BLaER1 treated with 17β-estradiol and CSF1 and Interleukin-3, amounts not matched to agents 10 nM and 100 nM (cell line): ENCODE measurements around the gene ZNF488.

Experiments
- H3K27ac ChIP-seq, 11 experiments: shearing (Covaris generic); formaldehyde crosslinking; 2 replicates each; pipeline ENCODE4 v1.8.1; 2022
- H3K27me3 ChIP-seq, 11 experiments: shearing (Covaris generic); formaldehyde crosslinking; 2 replicates each; pipeline ENCODE4 v1.8.1; 2022
- H3K36me3 ChIP-seq, 11 experiments: shearing (Covaris generic); formaldehyde crosslinking; 2 replicates each; pipeline ENCODE4 v1.8.1; 2022
- H3K4me1 ChIP-seq, 10 experiments: shearing (Covaris generic); formaldehyde crosslinking; 2 replicates each; pipeline ENCODE4 v1.8.1; 2022
- H3K4me2 ChIP-seq, 11 experiments: shearing (Covaris generic); formaldehyde crosslinking; 2 replicates each; pipeline ENCODE4 v1.8.1; 2022
- H3K4me3 ChIP-seq, 10 experiments: shearing (Covaris generic); formaldehyde crosslinking; 2 replicates each; pipeline ENCODE4 v1.8.1; 2022
- H3K9ac ChIP-seq, 11 experiments: shearing (Covaris generic); formaldehyde crosslinking; 2 replicates each; pipeline ENCODE4 v1.8.1; 2022
- H3K9me3 ChIP-seq, 11 experiments: shearing (Covaris generic); formaldehyde crosslinking; replicated peaks in 1 of 11; 2 replicates each; pipeline ENCODE4 v1.8.1; 2022
- H4K20me1 ChIP-seq, 11 experiments: shearing (Covaris generic); formaldehyde crosslinking; 2 replicates each; pipeline ENCODE4 v1.8.1; 2022
- Cebpa-rat ChIP-seq, 11 experiments: shearing (Covaris generic); IDR thresholded peaks; 2 replicates each; pipeline ENCODE4 v1.8.1; 2022

ZNF488 gene

GRCh38 chr10:47365431-47366180 lies 18.5 kb downstream of the ZNF488 start:
- H3K9me3 ChIP-seq, result no peaks in the 10 kb centered on the region
- TF ChIP-seq Cebpa-rat (IDR thresholded peaks at IDR 0.05), result no peak
- H3K4me1 ChIP-seq, result peaks cover 0 to 33% (median 15%) of the 10 kb centered on the region in 10 experiments; a peak in 12 of 20 replicates
- H3K9ac ChIP-seq, result no peak overlapping the region
- no peaks in the 10 kb centered on the region for H3K36me3 ChIP-seq
- no peak overlapping the region for H3K4me2 ChIP-seq
- no peaks in the 10 kb centered on the region for H3K27me3 ChIP-seq
- H3K4me3 ChIP-seq, result no peak overlapping the region
- H4K20me1 ChIP-seq, result no peaks in the 10 kb centered on the region
- H3K27ac ChIP-seq, result no peak overlapping the region

DNA sequence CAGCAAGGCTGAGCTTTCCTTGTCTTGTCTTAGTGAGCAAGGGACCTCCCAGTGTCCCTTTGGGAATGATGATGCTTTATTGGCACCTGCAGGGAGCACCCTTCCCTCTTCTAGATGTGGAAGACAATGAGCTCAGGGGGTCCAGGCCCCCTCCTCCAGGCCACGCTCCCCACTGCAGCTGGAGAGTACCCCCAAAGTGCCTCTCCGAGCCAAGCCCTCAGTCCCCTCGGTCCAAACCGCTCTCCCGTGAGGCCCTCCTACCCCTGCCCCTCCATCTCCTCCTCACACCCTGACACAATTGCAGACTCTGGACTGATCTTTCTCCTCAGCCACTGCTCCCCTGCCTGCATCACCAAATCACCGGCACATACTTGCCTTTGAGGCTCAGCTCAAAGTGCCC lies 19.2 kb downstream of the ZNF488 start:
- no peak overlapping the region for H3K27ac ChIP-seq
- TF ChIP-seq Cebpa-rat (IDR thresholded peaks at IDR 0.05), result no peak
- H3K9ac ChIP-seq, result no peak overlapping the region
- peaks cover 0 to 32% (median 17%) of the 10 kb centered on the region in 10 experiments; a peak in 13 of 20 replicates for H3K4me1 ChIP-seq
- H3K4me3 ChIP-seq, result no peak overlapping the region
- no peak overlapping the region for H3K4me2 ChIP-seq
- no peaks in the 10 kb centered on the region for H3K27me3 ChIP-seq
- H3K9me3 ChIP-seq, result no peaks in the 10 kb centered on the region
- H4K20me1 ChIP-seq, result no peaks in the 10 kb centered on the region
- no peaks in the 10 kb centered on the region for H3K36me3 ChIP-seq

GRCh38 chr10:47364366-47364765 lies 19.7 kb downstream of the ZNF488 start:
- H3K4me2 ChIP-seq, result no peak overlapping the region
- no peak overlapping the region for H3K9ac ChIP-seq
- no peaks in the 10 kb centered on the region for H3K9me3 ChIP-seq
- no peak overlapping the region for H3K4me3 ChIP-seq
- no peak for TF ChIP-seq Cebpa-rat (IDR thresholded peaks at IDR 0.05)
- no peak overlapping the region for H3K27ac ChIP-seq
- no peaks in the 10 kb centered on the region for H3K27me3 ChIP-seq
- no peaks in the 10 kb centered on the region for H3K36me3 ChIP-seq
- no peaks in the 10 kb centered on the region for H4K20me1 ChIP-seq
- peaks cover 0 to 30% (median 17%) of the 10 kb centered on the region in 10 experiments; a peak in 13 of 20 replicates for H3K4me1 ChIP-seq

GRCh38 chr10:47363781-47364180 lies 20.3 kb downstream of the ZNF488 start:
- Histone ChIP-seq H4K20me1 (no peaks in the 10 kb centered on the region), H3K27ac (no peak overlapping the region), H3K27me3 (no peaks in the 10 kb centered on the region), H3K9ac (no peak overlapping the region), H3K36me3 (no peaks in the 10 kb centered on the region), H3K4me2 (no peak overlapping the region), H3K9me3 (no peaks in the 10 kb centered on the region), H3K4me1 (peaks cover 0 to 26% (median 17%) of the 10 kb centered on the region in 10 experiments; a peak in 13 of 20 replicates), H3K4me3 (no peak overlapping the region)
- TF ChIP-seq Cebpa-rat (IDR thresholded peaks at IDR 0.05), result no peak

DNA sequence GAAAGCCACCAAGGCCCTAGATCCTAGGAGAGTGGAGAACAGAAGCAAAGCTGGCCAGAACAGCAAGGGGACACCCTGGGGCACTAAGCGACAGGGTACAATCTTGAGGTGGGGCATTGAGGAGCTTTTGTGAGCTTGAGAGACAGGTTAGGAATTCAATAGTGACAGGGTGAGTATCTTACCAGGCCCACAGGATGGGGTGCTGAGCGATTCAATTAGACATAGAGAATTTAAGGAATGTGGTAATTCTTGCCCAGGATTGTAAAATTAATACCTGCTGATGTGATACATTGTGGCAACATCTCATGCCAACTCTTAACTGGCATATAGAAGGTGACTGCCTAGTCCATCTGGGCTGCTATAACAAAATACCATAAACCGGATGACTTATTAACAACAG lies 21.9 kb downstream of the ZNF488 start:
- H4K20me1 ChIP-seq, result no peaks in the 10 kb centered on the region; a peak in 1 of 22 replicates
- no peak overlapping the region for H3K4me3 ChIP-seq
- no peaks in the 10 kb centered on the region for H3K27me3 ChIP-seq
- no peak overlapping the region for H3K27ac ChIP-seq
- H3K9me3 ChIP-seq, result no peaks in the 10 kb centered on the region
- H3K4me1 ChIP-seq, result peaks cover 0 to 10% (median 7%) of the 10 kb centered on the region in 10 experiments; a peak in 10 of 20 replicates
- H3K4me2 ChIP-seq, result no peak overlapping the region
- no peak for TF ChIP-seq Cebpa-rat (IDR thresholded peaks at IDR 0.05)
- no peaks in the 10 kb centered on the region for H3K36me3 ChIP-seq
- H3K9ac ChIP-seq, result no peak overlapping the region

GRCh38 chr10:47361293-47361692 lies 22.8 kb downstream of the ZNF488 start:
- Histone ChIP-seq H3K4me1 (peaks cover 0 to 10% (median 7%) of the 10 kb centered on the region in 10 experiments; a peak in 10 of 20 replicates), H4K20me1 (no peaks in the 10 kb centered on the region; a peak in 1 of 22 replicates), H3K27ac (no peak overlapping the region), H3K9me3 (no peaks in the 10 kb centered on the region), H3K9ac (no peak overlapping the region), H3K4me2 (no peak overlapping the region), H3K36me3 (no peaks in the 10 kb centered on the region), H3K4me3 (no peak overlapping the region), H3K27me3 (no peaks in the 10 kb centered on the region)
- no peak for TF ChIP-seq Cebpa-rat (IDR thresholded peaks at IDR 0.05)

GRCh38 chr10:47360419-47361040 lies 23.6 kb downstream of the ZNF488 start:
- no peaks in the 10 kb centered on the region for H3K36me3 ChIP-seq
- no peaks in the 10 kb centered on the region; a peak in 1 of 22 replicates for H4K20me1 ChIP-seq
- no peak overlapping the region for H3K9ac ChIP-seq
- no peak overlapping the region for H3K4me3 ChIP-seq
- no peak for TF ChIP-seq Cebpa-rat (IDR thresholded peaks at IDR 0.05)
- peak overlapping the region in 5 of 11 experiments; percentile 5 to 37 (median 23); a peak in 4 of 22 replicates for H3K4me2 ChIP-seq
- no peaks in the 10 kb centered on the region for H3K9me3 ChIP-seq
- no peaks in the 10 kb centered on the region for H3K27me3 ChIP-seq
- no peak overlapping the region; a peak in 1 of 22 replicates for H3K27ac ChIP-seq
- peaks cover 0 to 10% (median 7%) of the 10 kb centered on the region in 10 experiments; a peak in 10 of 20 replicates for H3K4me1 ChIP-seq

- no peaks in the 10 kb centered on the region for H3K27me3 ChIP-seq
- H3K4me1 ChIP-seq, result peaks cover 0 to 10% (median 7%) of the 10 kb centered on the region in 10 experiments; a peak in 10 of 20 replicates
- no peaks in the 10 kb centered on the region for H3K36me3 ChIP-seq
- no peak overlapping the region; a peak in 1 of 22 replicates for H3K27ac ChIP-seq
- no peak for TF ChIP-seq Cebpa-rat (IDR thresholded peaks at IDR 0.05)
- H3K4me2 ChIP-seq, result peak overlapping the region in 5 of 11 experiments; percentile 5 to 37 (median 23); a peak in 3 of 22 replicates
- no peaks in the 10 kb centered on the region; a peak in 1 of 22 replicates for H4K20me1 ChIP-seq
- H3K4me3 ChIP-seq, result no peak overlapping the region
- no peak overlapping the region for H3K9ac ChIP-seq
- H3K9me3 ChIP-seq, result no peaks in the 10 kb centered on the region
Observed at GRCh38 chr10:47359626-47360418, 24.3 kb downstream of the ZNF488 start.

DNA sequence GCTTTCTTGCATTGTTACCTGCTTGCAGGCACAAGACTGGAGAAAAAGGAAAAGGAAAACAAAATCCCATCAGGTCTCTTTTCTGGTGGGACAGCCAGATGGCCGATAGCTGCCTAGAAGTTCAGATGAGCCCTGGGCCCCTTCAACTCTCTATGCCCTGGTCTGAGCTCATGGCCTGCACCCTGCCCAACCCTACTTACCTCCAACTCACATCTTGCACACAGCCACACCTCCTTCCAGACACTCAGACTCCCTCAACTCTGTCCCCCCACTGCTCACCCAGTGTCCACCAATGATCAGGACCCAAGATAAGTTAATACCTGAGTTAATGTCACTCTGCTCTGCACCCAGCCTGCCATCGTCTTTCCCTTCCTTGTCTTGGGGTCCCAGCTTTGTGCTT lies 25.0 kb downstream of the ZNF488 start:
- Histone ChIP-seq H3K4me1 (peaks cover 0 to 10% (median 7%) of the 10 kb centered on the region in 10 experiments; a peak in 10 of 20 replicates), H3K36me3 (no peaks in the 10 kb centered on the region), H3K27me3 (no peaks in the 10 kb centered on the region), H3K9me3 (no peaks in the 10 kb centered on the region), H3K9ac (no peak overlapping the region), H3K27ac (no peak overlapping the region), H3K4me3 (no peak overlapping the region), H4K20me1 (no peaks in the 10 kb centered on the region; a peak in 1 of 22 replicates), H3K4me2 (no peak overlapping the region)
- no peak for TF ChIP-seq Cebpa-rat (IDR thresholded peaks at IDR 0.05)
